DMS79 (cell line): ENCODE measurements around the gene CLEC20A.
"Not testable (repeated sequence)": the region's sequence is repeated elsewhere in the genome, so short reads cannot be mapped to it uniquely, and the experiment has no call there.

ENCODE experiments used
- DNase-seq: peaks from one replicate; lab custom pipeline; 2025; lab: John Stamatoyannopoulos, UW

The CLEC20A gene

DNA sequence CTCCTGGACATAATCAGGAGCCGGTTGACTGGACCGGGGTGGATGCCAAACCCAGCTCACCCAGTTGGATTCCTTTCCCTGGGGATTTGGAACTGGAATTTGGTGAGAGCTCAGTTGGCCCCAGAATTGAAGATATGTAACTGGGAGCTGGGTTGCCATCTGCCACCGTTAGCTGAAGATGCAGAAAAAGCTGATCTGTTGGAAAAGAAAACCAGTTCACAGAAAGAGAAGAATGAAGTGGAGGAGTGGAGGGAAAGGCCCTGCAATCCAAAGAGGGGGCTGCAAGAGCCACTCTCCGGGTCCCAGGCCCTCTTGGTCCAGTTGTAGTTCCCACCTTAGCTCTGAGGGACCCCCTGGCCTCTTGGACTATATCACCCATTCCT is 32.2 kb upstream of the CLEC20A start:
- DNase-seq, result no peak

GRCh38 chr1:178528228-178528952 is 31.6 kb upstream of the CLEC20A start:
- DNase-seq, result no peak

DNA sequence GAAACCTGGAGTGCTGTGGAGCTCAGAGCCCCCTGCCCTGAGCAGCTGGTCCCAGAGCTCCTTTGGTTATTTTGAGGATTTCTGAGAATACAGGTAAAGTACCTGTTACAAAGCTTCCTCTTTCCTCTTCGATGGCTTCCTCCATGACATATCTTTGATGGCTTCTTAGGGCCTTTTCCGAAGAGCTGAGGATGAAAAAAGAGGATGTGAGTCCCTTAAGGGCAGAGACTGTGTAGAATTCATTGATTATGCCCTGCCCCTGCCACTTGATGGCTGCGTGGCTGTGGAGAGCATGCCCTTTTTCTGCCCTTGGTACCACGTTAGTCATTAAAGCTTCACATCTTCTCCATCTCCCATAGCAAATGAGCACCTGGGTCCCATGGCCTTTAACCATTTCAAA is 30.4 kb upstream of the CLEC20A start:
- DNase-seq, result no peak

DNA sequence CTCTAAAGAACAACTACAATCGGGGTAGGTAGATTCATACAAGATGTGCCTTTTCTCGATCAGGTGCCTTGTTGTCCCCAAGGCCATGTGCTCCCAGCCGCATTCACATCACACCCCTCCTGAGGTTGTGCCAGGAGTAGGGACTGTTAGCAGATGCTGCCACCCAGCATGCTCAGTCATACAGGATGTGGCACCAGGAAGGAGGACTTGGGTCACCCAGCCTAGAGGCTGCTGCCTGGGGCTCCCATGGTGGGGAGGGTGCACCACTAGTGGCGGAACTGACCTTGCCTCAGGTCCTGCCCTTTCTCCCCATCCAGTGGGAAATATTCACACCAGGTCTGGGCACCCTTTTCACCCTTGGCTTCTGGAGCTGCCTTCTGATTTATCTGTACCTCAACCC is 24.5 kb upstream of the CLEC20A start:
- DNase-seq, result no peak

DNA sequence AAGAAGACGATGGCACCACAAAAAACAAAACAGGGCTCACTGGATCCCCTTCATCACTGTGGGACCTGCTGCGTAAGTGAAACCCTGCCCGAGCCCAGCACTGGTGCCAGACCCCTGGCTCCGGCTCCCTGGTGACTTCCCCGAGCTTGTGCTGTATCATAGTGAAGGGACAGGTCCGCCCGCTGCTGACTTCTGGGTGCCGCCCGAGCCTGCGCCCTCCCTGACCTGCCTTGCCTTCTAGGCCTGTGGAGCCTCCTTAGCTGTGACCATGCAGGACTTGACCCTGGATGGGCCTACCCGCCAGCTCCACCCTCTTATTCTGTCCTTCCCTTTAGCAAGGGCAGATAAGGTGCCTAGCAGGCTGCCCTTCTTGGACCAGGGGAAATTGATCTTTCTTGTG is 24.0 kb upstream of the CLEC20A start:
- no peak for DNase-seq

- peak; percentile 43 for DNase-seq
Observed at GRCh38 chr1:178518894-178519293, 22.1 kb upstream of the CLEC20A start.

DNA sequence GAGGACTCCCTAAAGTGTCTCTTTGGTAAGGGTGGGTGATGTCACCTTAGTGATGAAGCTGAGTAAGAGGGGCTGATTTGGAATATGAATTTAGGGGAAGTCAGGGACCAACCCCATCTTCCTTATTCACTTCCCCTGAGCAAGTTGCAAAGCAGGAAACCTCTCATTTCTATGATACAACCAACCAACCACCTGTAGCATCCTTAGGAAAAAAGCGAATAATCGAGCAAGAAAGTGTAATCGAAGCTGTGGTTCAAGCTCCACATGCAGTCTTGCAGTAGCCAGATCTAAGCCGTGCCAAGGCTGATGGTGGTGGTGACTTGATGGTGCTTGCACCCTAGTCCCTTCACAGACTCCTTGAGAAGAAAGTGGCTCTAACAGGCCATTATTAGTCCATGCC is 19.3 kb upstream of the CLEC20A start:
- no peak for DNase-seq

DNA sequence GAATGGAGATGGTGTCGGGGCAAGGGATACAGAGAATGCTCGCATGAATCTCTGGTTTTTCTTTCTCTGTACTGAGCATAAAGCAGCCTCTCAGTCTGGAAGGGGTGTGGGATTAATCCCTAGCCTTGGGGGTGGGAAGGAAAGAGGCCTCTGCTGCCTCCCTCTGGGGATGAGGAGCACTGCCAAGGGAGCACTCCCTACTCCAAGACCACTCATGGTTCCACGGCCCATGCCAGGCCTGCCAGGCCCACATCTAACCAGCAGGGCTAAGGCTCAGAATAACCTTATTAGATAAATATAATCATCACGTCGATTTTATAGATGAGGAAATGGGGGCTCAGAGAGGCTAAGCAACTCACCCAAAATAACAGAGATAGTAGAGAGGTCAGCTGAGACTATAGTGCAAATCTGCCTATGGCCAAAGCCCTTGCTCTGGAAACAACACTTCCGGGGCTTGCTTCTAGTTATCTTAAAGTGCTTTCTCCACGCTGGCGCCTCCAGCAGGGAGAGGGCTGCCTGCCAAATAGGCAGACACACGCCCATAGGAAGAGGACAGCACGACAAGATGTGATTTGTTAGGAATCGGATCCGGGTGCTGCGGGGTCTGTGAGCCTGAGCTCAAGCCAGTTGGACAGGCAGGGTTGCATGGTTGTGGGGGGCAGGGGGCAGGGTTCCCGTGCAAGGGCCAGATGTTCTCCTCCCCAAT is 16.7 kb upstream of the CLEC20A start:
- DNase-seq, result no peak

GRCh38 chr1:178512566-178513277 is 16.0 kb upstream of the CLEC20A start, which contains the start of gene TEX35:
TSS of gene TEX35 (plus strand) at chr1:178513109. CDS start at chr1:178513189, 80 bp downstream.
- no peak for DNase-seq

GRCh38 chr1:178510155-178510554 is 13.4 kb upstream of the CLEC20A start:
- DNase-seq, result no peak

GRCh38 chr1:178509414-178510007 is 12.7 kb upstream of the CLEC20A start:
- no peak for DNase-seq

DNA sequence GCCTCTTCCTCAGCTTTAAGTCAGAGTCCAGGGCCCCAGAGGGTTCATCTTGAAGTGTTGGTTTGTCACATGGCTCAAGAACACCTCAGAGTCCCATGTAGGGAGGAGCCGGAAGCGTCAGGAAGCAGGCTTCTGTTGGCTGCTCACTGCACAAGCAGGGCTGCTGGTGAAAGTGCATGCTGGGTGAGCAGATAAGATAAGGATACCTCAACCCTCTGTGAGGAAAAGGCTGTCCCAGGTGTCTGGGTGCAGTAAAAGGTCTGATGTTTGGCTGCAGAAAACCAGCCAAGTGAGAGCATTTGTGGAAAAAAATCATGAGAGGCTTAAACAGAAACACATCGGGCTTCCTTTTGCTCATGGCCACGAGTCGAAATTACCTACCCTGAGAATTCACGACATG is 9.9 kb upstream of the CLEC20A start:
- no peak for DNase-seq

DNA sequence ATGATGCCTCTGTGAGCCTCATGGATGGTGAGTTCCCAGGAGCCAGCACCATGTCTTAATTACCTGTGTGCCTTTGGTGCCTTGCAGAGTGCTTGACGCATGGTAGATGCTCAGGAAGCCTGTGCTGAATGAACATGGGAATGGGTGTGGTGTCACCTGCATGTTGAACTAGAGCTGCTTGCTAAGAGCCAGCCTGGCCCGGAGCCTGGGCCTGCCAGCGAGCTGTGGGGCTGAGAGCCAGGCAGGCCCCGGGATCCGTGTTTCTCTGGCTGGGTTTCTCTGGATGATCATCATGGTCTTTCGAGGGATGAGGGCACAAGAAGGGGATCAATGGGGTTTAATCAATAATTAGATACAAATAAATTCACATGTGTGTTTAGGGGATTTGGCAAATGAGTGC is 9.4 kb upstream of the CLEC20A start:
- DNase-seq, result no peak

- DNase-seq, result no peak
Observed at GRCh38 chr1:178504286-178504685, 7.5 kb upstream of the CLEC20A start.

GRCh38 chr1:178503849-178504248 is 7.1 kb upstream of the CLEC20A start:
- DNase-seq, result no peak

GRCh38 chr1:178503316-178503715 is 6.6 kb upstream of the CLEC20A start:
- not testable (repeated sequence) for DNase-seq

GRCh38 chr1:178502856-178503255 is 6.1 kb upstream of the CLEC20A start:
- no peak for DNase-seq

- no peak for DNase-seq
Observed at GRCh38 chr1:178502330-178502714, 5.6 kb upstream of the CLEC20A start.

GRCh38 chr1:178501705-178502329 is 5.1 kb upstream of the CLEC20A start:
- DNase-seq, result peak; percentile 16

GRCh38 chr1:178500936-178501554 is 4.3 kb upstream of the CLEC20A start:
- DNase-seq, result no peak

- DNase-seq, result no peak
Observed at GRCh38 chr1:178500091-178500770, 3.5 kb upstream of the CLEC20A start.
